T-helper 17 cell (primary cell): Measurements from ENCODE around the gene CCNC. TPM values are rescaled to one million over a fixed set of nuclear protein-coding genes. Genes with fewer than 3 reads are reported as not detected.
"Not testable (repeated sequence)": the region's sequence is repeated elsewhere in the genome, so short reads cannot be mapped to it uniquely, and the experiment has no call there.

Source experiments
- ATAC-seq: fragments of 150-1000 bp; cut with Tn5 transposase; 2 replicates; pipeline ENCODE4 v1.10.0; 2021; ENCODE audit warnings: mild to moderate bottlenecking, moderate library complexity
- DNase-seq, 3 donors: peaks; one replicate each; pipeline versions ENCODE4 v3.0.0 to v3.0.0-alpha.2; 2020 to 2021
- H3K9me3 ChIP-seq: one replicate; pipeline ENCODE4 v1.7.0; 2013; ENCODE audit warnings: low read length, mild to moderate bottlenecking; ENCODE audit not compliant: control insufficient read depth, poor library complexity, severe bottlenecking
- H3K27ac Mint-ChIP-seq: one replicate; pipeline ENCODE4 v1.8.0; 2022; ENCODE audit warnings: mild to moderate bottlenecking, moderate library complexity, mixed read lengths
- H3K27me3 Mint-ChIP-seq: one replicate; pipeline ENCODE4 v1.8.0; 2022; ENCODE audit warnings: mixed read lengths
- H3K36me3 Mint-ChIP-seq: one replicate; pipeline ENCODE4 v1.8.0; 2022; ENCODE audit warnings: low read depth, mixed read lengths
- H3K4me1 Mint-ChIP-seq: one replicate; pipeline ENCODE4 v1.8.0; 2022; ENCODE audit warnings: mild to moderate bottlenecking, mixed read lengths
- H3K4me3 Mint-ChIP-seq: one replicate; pipeline ENCODE4 v1.8.0; 2022; ENCODE audit warnings: mild to moderate bottlenecking, moderate library complexity, mixed read lengths
- total RNA-seq, 4 donors: library from RNA in 2 of 4; stranded (reverse) in 2 of 4; gene quantifications; one replicate each; pipeline ENCODE4 v1.2.3 and lab custom pipeline; 2022 to 2026

Gene CCNC
- total RNA-seq, 2 donors from 2014 or later = 38.0 to 43.5 TPM

DNA sequence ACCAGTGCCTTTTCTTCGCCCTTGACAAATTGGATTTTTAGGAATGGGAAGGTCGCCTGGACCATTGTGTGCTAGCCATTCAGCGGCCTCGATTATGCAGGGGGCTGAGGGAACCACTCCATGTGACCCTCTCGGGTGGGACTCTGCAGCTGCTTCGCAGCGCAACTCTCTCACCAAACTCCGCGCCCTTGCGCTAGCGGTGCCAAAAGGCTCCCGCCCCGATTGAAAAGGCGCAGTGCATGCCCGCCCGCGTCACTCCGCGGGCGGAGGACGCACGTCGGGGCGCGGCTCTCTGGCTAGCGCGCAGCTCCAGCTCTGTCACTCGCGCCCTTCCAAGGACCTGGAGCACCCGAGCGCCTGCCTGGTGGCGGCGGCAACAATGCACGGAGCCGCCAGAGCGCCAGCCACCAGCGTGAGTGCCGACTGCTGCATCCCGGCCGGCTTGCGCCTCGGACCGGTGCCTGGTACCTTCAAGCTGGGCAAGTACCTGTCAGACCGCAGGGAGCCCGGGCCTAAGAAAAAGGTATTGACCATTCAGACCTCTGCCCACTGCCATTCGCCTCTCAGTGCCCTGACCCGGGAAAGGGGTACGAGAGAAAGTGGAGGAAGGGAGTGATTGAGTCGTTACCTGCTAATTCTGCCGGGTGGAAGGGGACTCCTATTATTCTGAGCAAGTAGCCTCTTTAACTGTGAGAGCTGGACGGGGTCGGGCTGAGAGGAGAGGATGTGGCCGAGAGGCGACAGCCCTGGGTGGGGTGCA is 38.4 kb upstream of the CCNC start, which contains the start of gene PRDM13:
TSS of gene PRDM13 (plus strand) at position 178 of the 760 bp plus-strand sequence. CDS start at position 380, 202 bp downstream.
- H3K27ac Mint-ChIP-seq = peak within 1 kb of the TSS; percentile 75
- H3K4me1 Mint-ChIP-seq = peaks cover 28% of the 10 kb centered on the region
- H3K27me3 Mint-ChIP-seq = peaks cover 92% of the 10 kb centered on the region
- no peaks in the 10 kb centered on the region for H3K36me3 Mint-ChIP-seq
- H3K9me3 ChIP-seq = peaks cover 20% of the 10 kb centered on the region
- ATAC-seq = no peak
- peak within 1 kb of the TSS; percentile 39 for H3K4me3 Mint-ChIP-seq
- no peak for DNase-seq

- Mint-ChIP-seq H3K27ac (peak overlapping the region; percentile 61), H3K4me3 (no peak overlapping the region)
- peaks cover 25% of the 10 kb centered on the region for H3K9me3 ChIP-seq
These were observed 37.6 kb upstream of the CCNC start for GRCh38 chr6:99605911-99606655.

GRCh38 chr6:99605074-99605734 is 36.7 kb upstream of the CCNC start:
- no peak for ATAC-seq
- peak overlapping the region; percentile 82 for H3K4me3 Mint-ChIP-seq
- H3K9me3 ChIP-seq = peaks cover 25% of the 10 kb centered on the region
- peak overlapping the region; percentile 68 for H3K27ac Mint-ChIP-seq
- H3K36me3 Mint-ChIP-seq = no peaks in the 10 kb centered on the region
- no peak for DNase-seq
- H3K4me1 Mint-ChIP-seq = peaks cover 23% of the 10 kb centered on the region
- peaks cover 82% of the 10 kb centered on the region for H3K27me3 Mint-ChIP-seq

More at GRCh38 chr6:99605911-99606655, 37.6 kb upstream of the CCNC start:
- Mint-ChIP-seq H3K4me1 (peaks cover 28% of the 10 kb centered on the region), H3K36me3 (no peaks in the 10 kb centered on the region), H3K27me3 (peaks cover 84% of the 10 kb centered on the region)
- DNase-seq (no peak), ATAC-seq (no peak)

- DNase-seq (no peak), ATAC-seq (no peak)
- Mint-ChIP-seq H3K4me3 (peak overlapping the region; percentile 82), H3K27me3 (peaks cover 85% of the 10 kb centered on the region), H3K4me1 (peaks cover 20% of the 10 kb centered on the region), H3K27ac (peak overlapping the region; percentile 68), H3K36me3 (peaks cover 2% of the 10 kb centered on the region)
- peaks cover 23% of the 10 kb centered on the region for H3K9me3 ChIP-seq
These were observed 36.0 kb upstream of the CCNC start for GRCh38 chr6:99604166-99605073.

GRCh38 chr6:99603421-99604165 is 35.1 kb upstream of the CCNC start:
- Mint-ChIP-seq H3K36me3 (peaks cover 2% of the 10 kb centered on the region), H3K4me3 (peak overlapping the region; percentile 82), H3K4me1 (peaks cover 18% of the 10 kb centered on the region), H3K27ac (peak overlapping the region; percentile 68), H3K27me3 (peaks cover 85% of the 10 kb centered on the region)
- DNase-seq (no peak), ATAC-seq (peak; percentile 40)
- H3K9me3 ChIP-seq = peaks cover 16% of the 10 kb centered on the region

DNA sequence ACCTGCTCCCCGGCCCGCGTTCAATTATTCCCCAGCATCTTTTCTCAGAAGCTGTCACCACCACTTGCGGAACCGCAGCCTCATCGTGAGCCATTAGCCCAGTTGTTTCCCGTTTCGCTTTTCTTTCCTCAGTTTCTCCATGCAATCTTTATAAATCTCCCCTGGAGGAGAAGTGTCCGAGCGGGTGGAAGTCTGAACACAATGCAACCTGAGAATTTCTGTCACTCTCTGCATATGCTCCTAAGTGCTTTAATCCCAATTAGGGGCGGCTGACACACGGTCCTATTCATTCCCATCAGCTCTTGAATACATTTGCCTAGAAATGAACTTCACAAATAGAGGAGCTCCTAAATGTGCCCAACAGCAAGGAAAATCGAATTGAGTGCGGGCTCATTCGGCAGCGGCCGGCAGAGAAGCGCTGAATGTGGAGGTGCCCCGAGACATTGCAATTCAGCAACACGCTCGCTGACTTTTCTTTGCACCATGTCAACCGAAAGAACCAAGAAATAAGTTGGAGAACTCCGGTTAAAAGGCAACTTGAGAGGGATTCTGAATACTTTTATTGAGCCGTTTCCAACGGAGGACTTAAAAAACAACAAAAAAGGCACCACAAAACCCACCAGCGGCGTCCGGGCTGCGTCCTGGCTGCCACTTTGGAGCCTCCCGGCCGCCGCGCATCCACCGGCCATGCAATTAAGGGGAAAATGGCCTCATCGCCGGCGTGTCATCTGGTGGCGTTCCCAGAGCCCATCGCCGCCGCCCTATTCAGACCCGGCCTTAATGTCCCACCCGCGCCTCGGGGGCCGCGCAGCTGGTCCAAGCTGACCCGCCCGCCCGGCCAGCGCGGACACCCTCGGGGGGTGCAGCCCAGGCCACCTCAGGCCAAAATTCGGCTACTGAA is 34.3 kb upstream of the CCNC start:
- peak overlapping the region; percentile 68 for H3K27ac Mint-ChIP-seq
- ATAC-seq = no peak
- peaks cover 14% of the 10 kb centered on the region for H3K4me1 Mint-ChIP-seq

DNA sequence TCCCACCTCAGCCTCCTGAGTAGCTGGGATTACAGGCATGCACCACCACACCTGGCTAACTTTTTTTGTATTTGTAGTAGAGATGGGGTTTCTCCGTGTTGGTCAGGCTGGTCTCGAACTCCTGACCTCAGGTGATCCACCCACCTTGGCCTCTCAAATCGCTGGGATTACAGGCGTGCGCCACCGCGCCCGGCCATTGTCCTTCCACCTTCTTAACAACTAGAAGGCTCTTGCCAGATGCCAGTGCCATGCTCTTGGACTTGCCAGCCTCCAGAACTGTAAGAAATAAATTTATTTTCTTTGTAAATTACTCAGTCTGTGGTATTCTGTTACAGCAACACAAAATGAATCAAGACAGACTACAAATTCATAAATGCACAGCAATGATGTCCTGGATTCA is 26.2 kb upstream of the CCNC start:
- not testable (repeated sequence) for DNase-seq, ATAC-seq, H3K4me3 Mint-ChIP-seq, H3K27ac Mint-ChIP-seq, H3K9me3 ChIP-seq, H3K36me3 Mint-ChIP-seq
- Mint-ChIP-seq H3K4me1 (peaks cover 12% of the 10 kb centered on the region), H3K27me3 (peaks cover 94% of the 10 kb centered on the region)

More for the DNA sequence above, 34.3 kb upstream of the CCNC start:
- peaks cover 16% of the 10 kb centered on the region for H3K9me3 ChIP-seq
- peaks cover 85% of the 10 kb centered on the region for H3K27me3 Mint-ChIP-seq
- peak overlapping the region; percentile 81 for H3K4me3 Mint-ChIP-seq
- peaks cover 2% of the 10 kb centered on the region for H3K36me3 Mint-ChIP-seq
- DNase-seq = no peak

- peaks cover 21% of the 10 kb centered on the region for H3K4me1 Mint-ChIP-seq
- H3K27me3 Mint-ChIP-seq = peaks cover 90% of the 10 kb centered on the region
- no peak for ATAC-seq
- H3K27ac Mint-ChIP-seq = no peak overlapping the region
- DNase-seq = no peak
- H3K4me3 Mint-ChIP-seq = peak overlapping the region; percentile 21
- H3K36me3 Mint-ChIP-seq = peaks cover 3% of the 10 kb centered on the region
- no peaks in the 10 kb centered on the region for H3K9me3 ChIP-seq
These were observed 24.4 kb upstream of the CCNC start for GRCh38 chr6:99592900-99593299.

- Mint-ChIP-seq H3K4me3 (peak overlapping the region; percentile 70), H3K36me3 (peaks cover 3% of the 10 kb centered on the region), H3K27ac (no peak overlapping the region), H3K4me1 (peaks cover 21% of the 10 kb centered on the region), H3K27me3 (peaks cover 80% of the 10 kb centered on the region)
- ATAC-seq = no peak
- DNase-seq = no peak
- no peaks in the 10 kb centered on the region for H3K9me3 ChIP-seq
These were observed 23.4 kb upstream of the CCNC start for GRCh38 chr6:99591673-99592364.

DNA sequence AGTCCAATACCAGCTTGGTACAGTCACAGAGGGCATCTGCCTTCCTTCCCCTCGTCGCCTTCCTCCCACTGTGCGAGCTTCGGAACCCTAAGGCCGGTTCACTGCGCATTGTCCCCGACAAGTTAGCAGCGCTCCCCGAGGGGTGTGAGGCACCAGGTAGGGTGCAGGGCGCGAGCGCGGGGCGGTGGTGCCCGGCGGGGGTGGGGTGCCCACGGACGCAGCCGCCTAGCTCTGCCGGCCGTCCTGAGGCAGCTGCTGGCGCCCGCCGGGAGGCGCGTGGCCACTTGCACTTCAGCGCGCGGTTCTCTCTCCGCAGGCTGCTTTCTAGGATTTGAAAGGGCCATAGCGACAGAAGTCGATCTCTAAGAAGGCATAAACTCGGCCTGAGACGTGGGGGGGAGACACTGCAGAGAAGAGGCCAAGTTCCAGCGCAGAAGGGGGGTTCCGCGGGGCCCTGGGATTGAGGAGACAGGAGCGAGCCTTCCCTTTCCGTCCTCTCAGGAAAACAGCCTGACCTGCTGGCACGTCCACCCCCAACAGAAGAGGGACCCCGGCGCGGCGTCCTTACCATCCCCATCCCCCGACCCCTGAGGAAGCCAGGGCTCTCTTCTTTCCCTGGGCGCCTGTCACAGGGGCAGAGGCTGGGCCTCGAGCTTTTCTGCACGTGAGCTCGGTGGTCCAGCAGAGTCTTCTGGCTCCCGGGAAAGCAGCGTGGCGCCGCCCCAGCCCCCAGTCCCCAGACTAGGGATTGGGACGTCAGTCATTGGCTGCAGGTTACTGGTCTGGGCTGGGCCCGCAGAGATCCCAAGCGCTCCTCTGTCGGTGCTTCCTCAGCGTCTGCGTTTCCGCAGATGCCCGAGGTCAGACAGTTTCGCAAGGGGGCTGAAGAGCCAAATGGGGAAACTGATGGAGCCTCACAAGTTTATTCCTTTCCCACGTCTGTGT is 22.5 kb upstream of the CCNC start:
- Mint-ChIP-seq H3K4me3 (peak overlapping the region; percentile 70), H3K4me1 (peaks cover 21% of the 10 kb centered on the region), H3K27ac (no peak overlapping the region), H3K36me3 (peaks cover 3% of the 10 kb centered on the region), H3K27me3 (peaks cover 71% of the 10 kb centered on the region)
- ATAC-seq = no peak
- DNase-seq = no peak
- no peaks in the 10 kb centered on the region for H3K9me3 ChIP-seq
